Measurements from ENCODE around the gene SLC8A1.

The SLC8A1 gene

GRCh38 chr2:40457837-40458236 lies 5.9 kb upstream of the SLC8A1 start:
- DNase-seq: no peak

- no peak for DNase-seq
Measured at GRCh38 chr2:40457366-40457765, 5.5 kb upstream of the SLC8A1 start.

DNA sequence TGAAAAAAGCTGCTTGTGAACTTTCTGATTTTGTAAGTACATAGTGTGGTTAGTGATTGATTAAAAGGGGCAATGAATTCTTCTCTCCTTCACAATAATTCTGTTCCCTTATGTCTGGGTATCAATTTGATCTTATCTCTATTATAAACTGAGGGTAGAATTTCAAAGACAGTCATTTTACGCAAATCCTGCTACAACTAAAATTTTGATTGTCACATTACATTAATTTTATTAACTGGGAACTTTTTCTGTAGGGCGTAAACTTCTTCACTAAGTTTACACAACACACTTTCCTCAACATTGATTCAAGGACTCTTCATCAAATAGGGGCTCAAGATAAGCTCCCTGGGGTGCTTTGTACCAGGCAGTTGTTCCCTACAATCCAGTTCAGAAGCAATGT lies 5.0 kb upstream of the SLC8A1 start:
- no peak for DNase-seq

DNA sequence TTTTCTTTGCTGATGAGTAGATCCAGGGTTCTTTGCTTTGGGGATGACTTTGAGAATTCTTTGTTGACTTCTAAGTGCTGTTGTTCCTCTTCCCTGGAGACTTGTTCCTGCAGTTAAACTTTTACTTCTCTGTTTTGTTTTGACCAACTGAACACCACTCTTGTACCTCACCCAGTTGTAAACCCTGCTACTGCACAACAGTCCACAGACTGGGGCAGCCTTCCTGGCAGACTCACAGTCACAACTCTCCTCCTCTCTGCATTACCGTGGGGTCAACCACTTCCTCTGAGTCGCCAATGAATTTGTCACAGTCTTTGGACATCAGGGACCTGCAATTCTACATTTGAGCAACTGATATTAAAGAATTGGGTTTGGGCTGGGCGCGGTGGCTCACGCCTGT lies 3.8 kb upstream of the SLC8A1 start:
- DNase-seq: no peak

DNA sequence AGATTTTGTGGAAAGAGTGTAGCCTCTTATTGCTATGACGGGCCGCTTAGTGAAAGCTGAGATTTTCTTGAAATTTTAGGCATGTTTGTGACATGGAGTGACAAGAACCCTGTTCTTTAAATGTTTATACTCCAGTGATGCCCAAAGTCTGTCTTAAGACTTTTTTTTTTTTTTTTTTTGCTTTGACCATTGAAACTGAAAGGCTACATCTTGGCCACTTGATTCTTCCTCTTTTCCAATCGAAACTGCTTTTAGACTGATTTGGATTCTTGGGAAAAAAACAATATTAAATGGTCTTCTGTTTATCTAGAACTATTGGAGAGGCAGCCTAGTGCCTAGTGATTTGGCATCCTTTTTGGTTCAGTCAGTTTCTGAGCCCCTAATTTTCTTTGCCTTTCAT lies 2.4 kb upstream of the SLC8A1 start:
- DNase-seq: no peak

DNA sequence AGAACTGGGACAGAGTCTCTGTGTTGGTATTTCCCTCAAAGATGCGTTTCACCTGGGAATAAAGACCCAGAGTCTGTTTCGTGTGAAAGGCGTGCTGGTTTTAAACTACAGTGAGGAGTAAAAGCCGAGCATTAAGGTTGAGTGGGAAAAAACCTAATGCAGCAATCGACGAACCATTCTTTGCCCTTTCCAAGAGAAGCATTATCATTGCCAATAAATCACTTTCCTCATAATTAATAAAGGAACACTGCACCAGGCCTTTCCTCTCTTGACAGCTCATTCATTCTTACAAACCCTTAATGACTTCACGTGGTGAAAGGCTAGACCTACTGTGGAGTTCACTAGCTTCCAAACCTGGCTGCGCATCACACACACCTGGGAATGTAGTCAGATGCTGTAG lies 896 bp upstream of the SLC8A1 start:
- no peak for DNase-seq

GRCh38 chr2:40450796-40451430 lies 977 bp downstream of the SLC8A1 start:
- DNase-seq: no peak

- no peak for DNase-seq
Measured at GRCh38 chr2:40450066-40450795, 1.7 kb downstream of the SLC8A1 start.

DNA sequence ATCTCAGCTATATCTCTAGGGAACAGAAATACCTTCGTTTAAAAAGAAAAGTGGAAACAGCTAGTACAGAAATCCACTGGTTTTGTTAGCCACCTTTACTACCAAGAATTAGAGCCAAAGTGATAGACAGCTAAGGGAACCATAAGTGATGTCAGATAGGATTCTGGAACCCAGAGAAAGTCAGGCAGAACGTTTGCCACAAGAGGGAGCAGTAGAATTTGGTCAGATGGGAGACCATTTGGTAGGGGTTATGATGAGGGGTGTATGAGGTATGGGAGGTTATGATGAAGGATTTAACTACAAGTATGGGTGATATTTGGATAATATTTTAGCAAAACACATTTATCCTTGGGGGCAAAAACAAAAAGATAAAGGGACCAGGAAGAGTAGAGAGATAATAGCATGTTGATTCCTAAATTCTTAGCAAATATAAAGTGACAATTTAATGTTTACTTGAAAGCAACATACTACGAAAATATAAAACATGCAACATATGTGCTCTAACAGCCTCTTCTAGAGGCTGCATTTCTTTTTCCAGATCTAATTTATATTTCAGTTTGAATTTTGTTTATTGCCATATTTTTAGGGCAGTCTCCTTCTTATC lies 3.3 kb downstream of the SLC8A1 start:
- no peak for DNase-seq

DNA sequence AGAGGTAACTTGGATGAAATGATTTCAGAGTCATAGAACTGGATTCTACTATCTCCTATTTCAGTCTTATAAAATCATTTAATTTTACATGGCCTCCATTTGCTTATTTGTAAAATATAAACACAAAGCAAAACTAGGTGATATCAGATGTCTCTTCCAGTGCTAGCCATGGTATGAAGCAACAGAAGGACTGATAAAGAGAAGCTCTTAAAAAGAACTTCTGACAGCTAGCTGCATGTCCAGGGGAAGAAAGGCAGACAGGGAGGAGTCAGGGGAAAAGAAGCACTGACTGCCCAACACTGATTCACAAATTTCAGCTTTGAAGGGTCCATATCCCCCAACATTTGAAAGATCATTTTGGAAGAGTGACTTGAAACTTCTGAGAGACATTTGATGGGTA lies 6.4 kb downstream of the SLC8A1 start:
- DNase-seq: no peak

- DNase-seq: no peak
Measured at GRCh38 chr2:40440835-40441234, 11.1 kb downstream of the SLC8A1 start.

- DNase-seq: no peak
Measured at GRCh38 chr2:40439473-40439872, 12.4 kb downstream of the SLC8A1 start.

DNA sequence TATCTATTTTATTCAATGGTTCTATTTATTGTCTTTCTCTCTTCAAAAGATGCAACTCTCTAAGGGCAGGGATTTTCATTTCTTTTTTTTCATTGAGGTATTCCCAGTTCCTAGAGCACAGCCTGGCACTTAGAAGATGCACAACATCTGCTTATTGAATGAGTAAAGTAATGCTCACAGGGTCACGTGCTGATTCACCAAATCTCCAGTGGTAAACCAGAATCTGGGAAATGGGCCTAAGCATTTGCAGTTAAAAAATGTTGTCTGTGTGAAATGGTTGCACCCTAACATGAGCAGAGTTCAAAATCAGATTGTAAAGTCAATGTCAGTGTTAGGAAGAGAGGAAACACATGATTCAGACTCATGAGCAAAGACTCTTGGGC lies 15.8 kb downstream of the SLC8A1 start:
- no peak for DNase-seq

DNA sequence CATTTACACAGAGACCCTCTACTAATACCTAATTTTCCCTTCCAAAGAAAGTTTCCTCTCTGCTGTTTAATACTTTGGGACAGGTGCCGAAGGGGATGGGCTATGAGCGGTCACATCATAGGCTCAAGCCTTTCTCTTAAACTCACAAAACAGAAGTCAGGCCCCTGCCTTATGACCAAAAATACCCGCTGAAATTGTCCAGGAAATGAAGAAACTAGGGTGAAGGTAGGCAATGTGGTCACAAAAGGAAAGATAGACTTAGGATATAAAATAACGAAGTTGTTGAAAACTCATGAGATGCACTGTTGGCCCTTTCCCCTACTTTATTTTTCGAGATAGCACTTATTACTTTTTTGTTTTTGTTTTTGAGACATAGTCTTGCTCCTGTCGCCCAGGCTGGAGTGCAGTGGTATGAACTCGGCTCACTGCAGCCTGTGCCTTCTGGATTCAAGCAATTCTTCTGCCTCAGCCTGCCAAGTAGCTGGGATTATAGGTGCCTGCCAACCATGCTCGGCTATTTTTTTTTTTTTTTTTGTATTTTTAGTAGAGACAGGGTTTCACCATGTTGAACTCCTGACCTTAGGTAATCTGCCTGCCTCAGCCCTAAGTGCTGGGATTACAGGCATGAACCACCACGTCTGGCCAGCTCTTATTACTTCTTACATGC lies 16.3 kb downstream of the SLC8A1 start:
- DNase-seq: no peak

- DNase-seq: no peak
Measured at GRCh38 chr2:40434731-40435271, 17.1 kb downstream of the SLC8A1 start.

DNA sequence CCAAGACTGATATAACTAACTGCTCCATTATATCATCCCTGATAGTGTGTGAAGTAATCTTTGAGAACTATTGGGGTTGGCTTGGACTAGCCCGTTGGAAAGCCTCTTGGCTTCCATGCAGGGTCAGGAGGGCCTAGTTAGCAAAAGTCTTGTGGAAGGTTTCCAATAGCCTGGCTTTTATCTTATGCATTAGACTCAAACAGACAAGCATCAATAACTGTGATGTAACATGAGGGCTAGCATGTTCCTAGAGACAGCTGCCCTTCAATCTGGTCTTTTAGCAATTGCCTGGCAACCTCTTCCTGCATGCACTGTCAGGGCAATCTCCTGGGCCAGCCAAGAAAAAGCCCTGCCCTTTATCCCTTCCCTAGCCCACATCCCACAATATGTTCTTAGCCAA lies 18.2 kb downstream of the SLC8A1 start:
- DNase-seq: no peak

- no peak for DNase-seq
Measured at GRCh38 chr2:40432921-40433483, 18.9 kb downstream of the SLC8A1 start.

DNA sequence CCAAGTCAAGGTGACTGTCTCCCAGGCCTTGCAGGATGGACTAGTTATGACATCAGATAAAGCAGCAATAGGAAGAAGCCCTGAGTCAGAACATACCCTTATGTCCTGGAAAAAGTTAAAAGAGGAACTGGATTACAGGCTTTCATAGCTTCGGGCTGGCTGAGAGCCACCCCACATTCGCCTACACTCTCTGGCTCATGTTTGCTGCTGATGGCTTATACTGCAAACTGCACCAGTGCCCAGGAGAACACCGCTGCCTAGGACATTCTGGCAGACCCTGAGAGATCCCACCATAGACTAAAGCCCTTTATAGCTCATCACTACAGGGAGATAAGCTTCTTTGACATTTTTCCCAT lies 20.3 kb downstream of the SLC8A1 start:
- no peak for DNase-seq

DNA sequence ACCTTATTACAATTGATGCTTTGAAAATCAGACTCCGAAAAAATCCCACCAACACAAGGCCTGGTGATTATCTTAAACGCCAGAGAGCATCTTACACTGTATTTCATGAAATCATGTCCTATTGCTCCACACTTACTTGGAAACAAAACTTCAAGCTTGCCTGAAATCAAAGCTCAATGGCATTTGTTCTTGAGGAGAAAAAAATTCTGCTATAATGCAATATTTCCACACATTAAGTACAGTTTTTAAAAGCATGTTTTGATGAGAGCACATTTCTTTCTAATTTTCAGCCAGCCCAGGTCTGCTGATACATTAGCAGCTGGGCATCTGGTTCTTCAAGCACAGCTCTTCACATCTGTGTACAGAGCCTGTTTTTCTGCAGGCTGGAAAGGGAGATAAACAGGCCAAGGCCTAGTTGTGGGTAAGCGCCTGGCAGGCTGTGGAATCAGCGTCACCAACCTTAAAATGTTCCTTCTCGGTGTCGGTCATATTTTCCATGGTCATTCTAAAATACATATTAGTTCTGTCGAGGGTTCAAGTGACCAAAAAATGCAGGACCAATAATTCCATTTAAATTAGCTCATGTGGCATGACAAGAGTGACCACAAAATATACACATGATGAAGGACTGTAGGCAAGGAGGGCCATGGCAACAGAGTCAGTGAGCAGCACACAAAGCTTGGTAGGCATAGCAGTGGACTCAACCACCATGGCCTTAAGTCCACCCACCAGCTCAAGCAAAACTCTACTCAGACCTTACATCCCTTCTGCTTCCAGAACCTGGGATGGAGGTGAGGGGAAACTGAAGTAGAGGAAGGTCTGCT lies 20.9 kb downstream of the SLC8A1 start:
- no peak for DNase-seq

DNA sequence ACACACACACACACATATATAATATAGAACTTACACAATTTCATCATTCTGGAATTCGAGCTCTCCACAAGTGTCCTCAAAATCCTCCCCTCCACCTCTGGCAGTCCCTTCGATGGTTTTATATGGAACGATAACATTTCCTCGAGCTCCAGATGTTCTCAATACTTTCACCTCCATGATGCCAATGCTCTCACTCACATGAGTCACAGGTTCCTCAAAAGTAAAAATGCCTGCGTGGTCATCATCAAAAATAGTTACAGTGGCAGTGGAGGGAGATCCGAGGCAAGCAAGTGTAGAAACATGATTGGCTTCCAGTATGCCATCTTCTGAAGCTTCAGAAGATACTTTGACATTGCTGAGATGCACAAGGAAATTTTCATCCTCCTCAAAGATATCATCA lies 23.5 kb downstream of the SLC8A1 start:
- DNase-seq: no peak

- DNase-seq: no peak
Measured at GRCh38 chr2:40421631-40422297, 30.1 kb downstream of the SLC8A1 start.

DNA sequence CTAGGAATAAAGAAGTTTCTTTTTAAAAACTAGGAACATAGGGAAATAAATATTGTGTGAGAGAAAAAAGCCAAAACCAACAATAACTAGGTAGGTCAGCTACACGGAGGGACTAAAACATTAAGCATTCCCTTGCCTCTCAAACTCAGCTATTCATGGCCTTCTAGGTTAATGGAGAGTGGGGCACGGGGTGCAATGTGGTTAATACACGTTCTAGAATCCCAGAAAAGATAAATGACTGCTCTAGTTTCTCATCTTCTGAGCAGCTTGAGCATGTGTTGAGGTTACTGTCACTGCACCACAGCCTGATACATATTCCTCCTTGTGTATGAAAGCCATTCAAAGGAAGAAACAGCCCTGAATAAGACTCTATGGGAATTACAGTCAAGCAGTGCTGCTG lies 31.4 kb downstream of the SLC8A1 start:
- no peak for DNase-seq
